ENCODE measurements around the gene MYMK.

MYMK gene

GRCh38 chr9:133536536-133536935 is 11.8 kb upstream of the MYMK start:
- no peak for TF ChIP-seq CTCF (IDR thresholded peaks at IDR 0.05; ENCODE audit: extremely low read depth, insufficient read depth, missing control alignments)
- in situ Hi-C loops (cut with MboI; ENCODE audit: low pct_unique_long_range_greater_than_20kb, low sequenced_read_pairs, unreplicated experiment), result loop anchor here (25.0 kb wide), 2 partner anchors 201 to 476 kb away; partner anchors contain the start of gene SARDH
- no peak for DNase-seq (ENCODE audit: low spot score)

GRCh38 chr9:133536080-133536479 is 11.3 kb upstream of the MYMK start:
- DNase-seq (ENCODE audit: low spot score), result no peak
- no peak for TF ChIP-seq CTCF (IDR thresholded peaks at IDR 0.05; ENCODE audit: extremely low read depth, insufficient read depth, missing control alignments)
- in situ Hi-C loops (cut with MboI; ENCODE audit: low pct_unique_long_range_greater_than_20kb, low sequenced_read_pairs, unreplicated experiment), result loop anchor here (25.0 kb wide), 2 partner anchors 201 to 476 kb away; partner anchors contain the start of gene SARDH

GRCh38 chr9:133535306-133535877 is 10.6 kb upstream of the MYMK start:
- no peak for DNase-seq (ENCODE audit: low spot score)
- in situ Hi-C loops (cut with MboI; ENCODE audit: low pct_unique_long_range_greater_than_20kb, low sequenced_read_pairs, unreplicated experiment), result loop anchor here (25.0 kb wide), 2 partner anchors 202 to 477 kb away; partner anchors contain the start of gene SARDH
- no peak for TF ChIP-seq CTCF (IDR thresholded peaks at IDR 0.05; ENCODE audit: extremely low read depth, insufficient read depth, missing control alignments)

GRCh38 chr9:133534346-133535291 is 9.9 kb upstream of the MYMK start, which contains the start of gene ADAMTSL2:
Gene ADAMTSL2, plus strand, starts transcription at chr9:133534704. Its CDS starts 2,009 bp downstream, at chr9:133536713.
- no peak for TF ChIP-seq CTCF (IDR thresholded peaks at IDR 0.05; ENCODE audit: extremely low read depth, insufficient read depth, missing control alignments)
- peak; percentile 69 for DNase-seq (ENCODE audit: low spot score)
- in situ Hi-C loops (cut with MboI; ENCODE audit: low pct_unique_long_range_greater_than_20kb, low sequenced_read_pairs, unreplicated experiment), result loop anchor here (25.0 kb wide), 2 partner anchors 203 to 478 kb away; partner anchors contain the start of gene SARDH

- TF ChIP-seq CTCF (IDR thresholded peaks at IDR 0.05; ENCODE audit: extremely low read depth, insufficient read depth, missing control alignments), result no peak
- in situ Hi-C loops (cut with MboI; ENCODE audit: low pct_unique_long_range_greater_than_20kb, low sequenced_read_pairs, unreplicated experiment), result loop anchor here (25.0 kb wide), 2 partner anchors 203 to 478 kb away; partner anchors contain the start of gene SARDH
- DNase-seq (ENCODE audit: low spot score), result peak; percentile 30
Measured at GRCh38 chr9:133533857-133534256, 9.1 kb upstream of the MYMK start.

GRCh38 chr9:133532937-133533668 is 8.3 kb upstream of the MYMK start:
- peak; percentile 77 for TF ChIP-seq CTCF (IDR thresholded peaks at IDR 0.05; ENCODE audit: extremely low read depth, insufficient read depth, missing control alignments)
- in situ Hi-C loops (cut with MboI; ENCODE audit: low pct_unique_long_range_greater_than_20kb, low sequenced_read_pairs, unreplicated experiment), result loop anchor here (25.0 kb wide), 2 partner anchors 204 to 479 kb away; partner anchors contain the start of gene SARDH

More at GRCh38 chr9:133532937-133533668, 8.3 kb upstream of the MYMK start:
- DNase-seq (ENCODE audit: low spot score), result peak; percentile 82
